Measurements from ENCODE around the gene WDR76.

WDR76 gene

DNA sequence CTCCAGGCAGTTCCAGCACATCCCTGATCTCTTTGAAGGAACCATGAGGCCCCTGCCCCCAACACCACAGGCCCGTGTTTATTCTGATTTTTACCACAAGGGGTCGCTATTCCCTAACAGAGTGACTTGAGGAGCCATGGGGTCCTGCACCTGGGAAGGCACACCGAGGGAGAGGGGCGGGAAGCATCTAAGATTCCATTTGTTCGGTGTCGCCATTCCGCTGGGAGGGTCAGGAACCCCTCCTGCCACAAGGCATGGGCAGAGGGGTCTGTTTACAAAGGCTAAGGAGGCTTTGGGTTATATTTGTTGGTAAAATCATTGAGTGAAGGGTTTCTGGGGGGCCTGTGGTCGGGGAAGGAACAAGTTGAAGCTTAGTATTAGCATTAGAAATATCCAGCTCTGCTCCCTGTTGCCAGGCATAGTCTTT lies 77.1 kb downstream of the WDR76 start:
- Histone ChIP-seq H3K4me3 (ENCODE audit: low read depth in 1 of 2, low read length in 2 of 2) (no peak overlapping the region), H3K27me3 (ENCODE audit: insufficient read depth, low read length, poor library complexity) (no peaks in the 10 kb centered on the region), H3K4me2 (ENCODE audit: insufficient read depth, low read length) (no peak overlapping the region), H3K36me3 (ENCODE audit: insufficient read depth, low read length) (no peaks in the 10 kb centered on the region), H3K4me1 (ENCODE audit: insufficient read depth, low read length) (no peaks in the 10 kb centered on the region), H3K79me2 (ENCODE audit: insufficient read depth, low read length) (no peaks in the 10 kb centered on the region), H3K9me3 (ENCODE audit: insufficient read depth, low read length, severe bottlenecking) (no peaks in the 10 kb centered on the region), H4K20me1 (ENCODE audit: insufficient read depth, low read length) (no peaks in the 10 kb centered on the region), H3K27ac (ENCODE audit: low read length) (no peak overlapping the region), H2AFZ (ENCODE audit: low read depth, low read length) (no peak overlapping the region), H3K9ac (ENCODE audit: low read depth, low read length) (no peak overlapping the region)
- ATAC-seq (ENCODE audit: insufficient read depth, low read depth) (peak; percentile 92), DNase-seq (peak; percentile 71)
- no peak for TF ChIP-seq EZH2 (IDR thresholded peaks at IDR 0.05; ENCODE audit: borderline replicate concordance, low read depth, low read length, severe bottlenecking)
- TF ChIP-seq, protein P1, sequence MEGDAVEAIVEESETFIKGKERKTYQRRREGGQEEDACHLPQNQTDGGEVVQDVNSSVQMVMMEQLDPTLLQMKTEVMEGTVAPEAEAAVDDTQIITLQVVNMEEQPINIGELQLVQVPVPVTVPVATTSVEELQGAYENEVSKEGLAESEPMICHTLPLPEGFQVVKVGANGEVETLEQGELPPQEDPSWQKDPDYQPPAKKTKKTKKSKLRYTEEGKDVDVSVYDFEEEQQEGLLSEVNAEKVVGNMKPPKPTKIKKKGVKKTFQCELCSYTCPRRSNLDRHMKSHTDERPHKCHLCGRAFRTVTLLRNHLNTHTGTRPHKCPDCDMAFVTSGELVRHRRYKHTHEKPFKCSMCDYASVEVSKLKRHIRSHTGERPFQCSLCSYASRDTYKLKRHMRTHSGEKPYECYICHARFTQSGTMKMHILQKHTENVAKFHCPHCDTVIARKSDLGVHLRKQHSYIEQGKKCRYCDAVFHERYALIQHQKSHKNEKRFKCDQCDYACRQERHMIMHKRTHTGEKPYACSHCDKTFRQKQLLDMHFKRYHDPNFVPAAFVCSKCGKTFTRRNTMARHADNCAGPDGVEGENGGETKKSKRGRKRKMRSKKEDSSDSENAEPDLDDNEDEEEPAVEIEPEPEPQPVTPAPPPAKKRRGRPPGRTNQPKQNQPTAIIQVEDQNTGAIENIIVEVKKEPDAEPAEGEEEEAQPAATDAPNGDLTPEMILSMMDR (IDR thresholded peaks at IDR 0.05; ENCODE audit: borderline replicate concordance, extremely low read depth, low read length, poor library complexity, severe bottlenecking) = peak; percentile 87

DNA sequence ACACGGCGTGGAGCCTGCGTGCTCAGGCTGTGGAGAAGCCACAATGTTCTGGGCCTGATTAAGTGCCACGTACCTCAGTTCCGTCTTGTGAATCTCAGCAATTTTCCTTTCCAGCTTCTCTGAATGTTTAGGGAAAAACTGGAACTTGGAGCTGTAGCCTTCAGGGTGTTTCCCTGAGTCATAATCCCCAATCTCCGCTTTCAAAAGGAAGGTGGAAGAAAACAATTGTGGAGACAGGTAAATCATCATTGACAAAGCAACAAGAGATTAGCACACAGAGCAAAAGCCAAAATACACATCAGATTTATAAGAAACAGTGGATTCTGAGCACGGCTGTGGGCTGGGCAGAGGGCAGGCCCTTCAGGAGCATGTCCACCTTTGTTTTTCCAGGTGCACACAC lies 79.0 kb downstream of the WDR76 start:
- Histone ChIP-seq H3K27ac (ENCODE audit: low read length) (no peak overlapping the region), H3K4me3 (ENCODE audit: low read depth in 1 of 2, low read length in 2 of 2) (no peak overlapping the region), H3K4me2 (ENCODE audit: insufficient read depth, low read length) (no peak overlapping the region), H3K4me1 (ENCODE audit: insufficient read depth, low read length) (no peaks in the 10 kb centered on the region), H4K20me1 (ENCODE audit: insufficient read depth, low read length) (no peaks in the 10 kb centered on the region), H3K79me2 (ENCODE audit: insufficient read depth, low read length) (no peaks in the 10 kb centered on the region), H2AFZ (ENCODE audit: low read depth, low read length) (no peak overlapping the region), H3K9me3 (ENCODE audit: insufficient read depth, low read length, severe bottlenecking) (no peaks in the 10 kb centered on the region), H3K27me3 (ENCODE audit: insufficient read depth, low read length, poor library complexity) (no peaks in the 10 kb centered on the region), H3K9ac (ENCODE audit: low read depth, low read length) (no peak overlapping the region), H3K36me3 (ENCODE audit: insufficient read depth, low read length) (no peaks in the 10 kb centered on the region)
- ATAC-seq (ENCODE audit: insufficient read depth, low read depth) (no peak), DNase-seq (no peak)
- TF ChIP-seq, protein P1 (IDR thresholded peaks at IDR 0.05; ENCODE audit: borderline replicate concordance, extremely low read depth, low read length, poor library complexity, severe bottlenecking) = no peak

- H3K27ac ChIP-seq (ENCODE audit: low read length) = no peak overlapping the region
- H3K4me2 ChIP-seq (ENCODE audit: insufficient read depth, low read length) = no peak overlapping the region
- H4K20me1 ChIP-seq (ENCODE audit: insufficient read depth, low read length) = no peaks in the 10 kb centered on the region
- no peak overlapping the region for H3K4me3 ChIP-seq (ENCODE audit: low read depth in 1 of 2, low read length in 2 of 2)
- H2AFZ ChIP-seq (ENCODE audit: low read depth, low read length) = no peak overlapping the region
- TF ChIP-seq, protein P1 (IDR thresholded peaks at IDR 0.05; ENCODE audit: borderline replicate concordance, extremely low read depth, low read length, poor library complexity, severe bottlenecking) = no peak
- no peaks in the 10 kb centered on the region for H3K79me2 ChIP-seq (ENCODE audit: insufficient read depth, low read length)
- no peaks in the 10 kb centered on the region for H3K4me1 ChIP-seq (ENCODE audit: insufficient read depth, low read length)
- no peaks in the 10 kb centered on the region for H3K27me3 ChIP-seq (ENCODE audit: insufficient read depth, low read length, poor library complexity)
- no peaks in the 10 kb centered on the region for H3K9me3 ChIP-seq (ENCODE audit: insufficient read depth, low read length, severe bottlenecking)
- DNase-seq = no peak
- no peak overlapping the region for H3K9ac ChIP-seq (ENCODE audit: low read depth, low read length)
- no peaks in the 10 kb centered on the region for H3K36me3 ChIP-seq (ENCODE audit: insufficient read depth, low read length)
- ATAC-seq (ENCODE audit: insufficient read depth, low read depth) = no peak
These were observed 81.8 kb downstream of the WDR76 start for GRCh38 chr15:43908516-43909050.

- no peaks in the 10 kb centered on the region for H3K27me3 ChIP-seq (ENCODE audit: insufficient read depth, low read length, poor library complexity)
- H3K4me3 ChIP-seq (ENCODE audit: low read depth in 1 of 2, low read length in 2 of 2) = no peak overlapping the region
- no peak overlapping the region for H2AFZ ChIP-seq (ENCODE audit: low read depth, low read length)
- no peak overlapping the region for H3K9ac ChIP-seq (ENCODE audit: low read depth, low read length)
- H3K79me2 ChIP-seq (ENCODE audit: insufficient read depth, low read length) = no peaks in the 10 kb centered on the region
- DNase-seq = no peak
- no peak for TF ChIP-seq EZH2 (IDR thresholded peaks at IDR 0.05; ENCODE audit: borderline replicate concordance, low read depth, low read length, severe bottlenecking)
- TF ChIP-seq, protein P1 (IDR thresholded peaks at IDR 0.05; ENCODE audit: borderline replicate concordance, extremely low read depth, low read length, poor library complexity, severe bottlenecking) = no peak
- H3K27ac ChIP-seq (ENCODE audit: low read length) = no peak overlapping the region
- H3K36me3 ChIP-seq (ENCODE audit: insufficient read depth, low read length) = no peaks in the 10 kb centered on the region
- H4K20me1 ChIP-seq (ENCODE audit: insufficient read depth, low read length) = no peaks in the 10 kb centered on the region
- no peak for ATAC-seq (ENCODE audit: insufficient read depth, low read depth)
- H3K4me2 ChIP-seq (ENCODE audit: insufficient read depth, low read length) = no peak overlapping the region
- no peaks in the 10 kb centered on the region for H3K4me1 ChIP-seq (ENCODE audit: insufficient read depth, low read length)
- no peaks in the 10 kb centered on the region for H3K9me3 ChIP-seq (ENCODE audit: insufficient read depth, low read length, severe bottlenecking)
These were observed 84.5 kb downstream of the WDR76 start for GRCh38 chr15:43911235-43911781.

All from DND-41 (cell line).